Mesendoderm (in vitro differentiated cells): ENCODE data around the gene KLF6.
A peak's percentile ranks its signal among the peaks of the same experiment; 100 is the strongest.

ENCODE experiments used
- DNase-seq: peaks from one replicate; pipeline ENCODE4 v3.0.0; 2013
- H2AK5ac ChIP-seq: 2 replicates; pipeline ENCODE4 v1.6.1; 2013; ENCODE audit warnings: low read length, inconsistent platforms
- H2BK120ac ChIP-seq: 2 replicates; pipeline ENCODE4 v1.6.1; 2013; ENCODE audit warnings: low read depth, mild to moderate bottlenecking, low read length, moderate library complexity, mixed read lengths
- H2BK15ac ChIP-seq: replicated peaks from 2 replicates; pipeline ENCODE4 v1.6.1; 2013; ENCODE audit warnings: low read depth, mild to moderate bottlenecking, moderate library complexity
- H2BK5ac ChIP-seq: 2 replicates; pipeline ENCODE4 v1.6.1; 2013; ENCODE audit warnings: low read length, inconsistent platforms
- H3K18ac ChIP-seq: 2 replicates; pipeline ENCODE4 v1.6.1; 2013; ENCODE audit warnings: mild to moderate bottlenecking, low read length, mixed read lengths
- H3K23ac ChIP-seq: one replicate; pipeline ENCODE4 v1.6.1; 2013; ENCODE audit warnings: low read length
- H3K27ac ChIP-seq: 2 replicates; pipeline ENCODE4 v1.5.1; 2013; ENCODE audit warnings: low read depth, mild to moderate bottlenecking, inconsistent platforms, low read length, moderate library complexity
- H3K27me3 ChIP-seq: 2 replicates; pipeline ENCODE4 v1.6.1; 2013; ENCODE audit warnings: low read length, control low read depth, mild to moderate bottlenecking, inconsistent platforms; ENCODE audit not compliant: insufficient read depth, poor library complexity
- H3K36me3 ChIP-seq: 2 replicates; pipeline ENCODE4 v1.6.1; 2013; ENCODE audit warnings: low read length, inconsistent platforms; ENCODE audit not compliant: control insufficient read depth, insufficient read depth
- H3K4ac ChIP-seq: one replicate; pipeline ENCODE4 v1.6.1; 2013; ENCODE audit warnings: low read depth, mild to moderate bottlenecking, low read length, moderate library complexity
- H3K4me1 ChIP-seq: 2 replicates; pipeline ENCODE4 v1.6.1; 2013; ENCODE audit warnings: low read depth, low read length, inconsistent platforms; ENCODE audit not compliant: control insufficient read depth
- H3K4me2 ChIP-seq: 2 replicates; pipeline ENCODE4 v1.6.1; 2013; ENCODE audit warnings: low read length
- H3K4me3 ChIP-seq: 2 replicates; pipeline ENCODE4 v1.5.1; 2013; ENCODE audit warnings: mild to moderate bottlenecking, low read length
- H3K56ac ChIP-seq: one replicate; pipeline ENCODE4 v1.6.1; 2013; ENCODE audit warnings: low read length
- H3K79me1 ChIP-seq: 2 replicates; pipeline ENCODE4 v1.6.1; 2013; ENCODE audit warnings: low read length, inconsistent platforms
- H3K79me2 ChIP-seq: 2 replicates; pipeline ENCODE4 v1.6.1; 2013; ENCODE audit warnings: mild to moderate bottlenecking, low read length; ENCODE audit not compliant: control insufficient read depth, insufficient read depth
- H3K9ac ChIP-seq: 2 replicates; pipeline ENCODE4 v1.6.1; 2013; ENCODE audit warnings: low read length, inconsistent platforms
- H4K5ac ChIP-seq: one replicate; pipeline ENCODE4 v1.6.1; 2013; ENCODE audit warnings: low read length
- H4K8ac ChIP-seq: one replicate; pipeline ENCODE4 v1.6.1; 2013; ENCODE audit warnings: low read depth, mild to moderate bottlenecking, control low read depth, low read length, moderate library complexity
- WGBS: extraction: QIAGEN DNeasy Blood & Tissue Kit; methylation state at CpG from one replicate; pipeline ENCODE4 v1.1.7; 2013; ENCODE audit warnings: low lambda C conversion rate, missing lambda C conversion rate; ENCODE audit not compliant: insufficient coverage; ENCODE audit errors: extremely low coverage; 5-methylcytosine and 5-hydroxymethylcytosine counted together

The KLF6 gene

DNA sequence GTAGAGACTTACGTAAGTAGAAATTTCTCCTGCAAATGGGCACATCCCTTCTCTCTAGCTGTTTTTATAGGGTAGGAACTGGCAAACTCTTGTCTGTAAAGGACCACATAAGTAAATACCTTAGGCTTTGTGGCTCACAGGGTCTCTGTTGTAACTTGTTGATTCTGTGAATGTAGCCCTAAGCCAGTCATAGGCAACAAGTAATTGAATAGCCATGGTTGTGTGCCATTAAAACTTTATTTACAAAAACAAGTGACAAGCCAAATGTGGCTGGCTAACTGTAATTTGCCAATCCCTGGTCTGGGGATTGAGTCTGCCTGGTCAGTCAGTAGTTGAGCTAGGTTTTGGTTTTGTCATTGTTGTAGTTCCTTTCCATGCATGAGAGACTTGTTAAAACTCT, 5.3 kb upstream of the KLF6 start:
- WGBS, result no CpG with 5 or more reads among the region's 1 CpG
- no peak for DNase-seq
- no peak overlapping the region for H2BK120ac ChIP-seq

GRCh38 chr10:3789621-3790020, 4.6 kb upstream of the KLF6 start:
- Histone ChIP-seq H3K23ac (no peak overlapping the region), H3K9ac (no peak overlapping the region)

More for the DNA sequence above, 5.3 kb upstream of the KLF6 start:
- Histone ChIP-seq H3K4me2 (no peak overlapping the region), H2BK5ac (no peak overlapping the region), H2BK15ac (no peak overlapping the region), H3K79me2 (no peaks in the 10 kb centered on the region), H3K56ac (no peak overlapping the region), H3K23ac (no peak overlapping the region), H3K18ac (no peak overlapping the region), H3K79me1 (no peaks in the 10 kb centered on the region), H3K36me3 (no peaks in the 10 kb centered on the region), H3K9ac (no peak overlapping the region), H4K8ac (no peak overlapping the region), H2AK5ac (no peak overlapping the region), H3K4me3 (no peak overlapping the region), H3K4ac (no peak overlapping the region), H3K27ac (no peak overlapping the region), H4K5ac (no peak overlapping the region), H3K4me1 (peaks cover 6% of the 10 kb centered on the region), H3K27me3 (no peaks in the 10 kb centered on the region)

GRCh38 chr10:3787816-3788215, 2.8 kb upstream of the KLF6 start:
- H3K27ac ChIP-seq, result no peak overlapping the region
- peak; percentile 25 for DNase-seq
- no CpG with 5 or more reads among the region's 9 CpGs for WGBS

More at GRCh38 chr10:3789621-3790020, 4.6 kb upstream of the KLF6 start:
- H2BK5ac ChIP-seq, result no peak overlapping the region
- H4K5ac ChIP-seq, result no peak overlapping the region
- no peaks in the 10 kb centered on the region for H3K79me1 ChIP-seq
- H2AK5ac ChIP-seq, result no peak overlapping the region
- no peaks in the 10 kb centered on the region for H3K27me3 ChIP-seq
- H3K4me3 ChIP-seq, result no peak overlapping the region
- H3K18ac ChIP-seq, result no peak overlapping the region
- H3K27ac ChIP-seq, result no peak overlapping the region
- no peak overlapping the region for H3K56ac ChIP-seq
- H4K8ac ChIP-seq, result no peak overlapping the region
- H3K4ac ChIP-seq, result no peak overlapping the region
- peaks cover 6% of the 10 kb centered on the region for H3K4me1 ChIP-seq
- no peak overlapping the region for H3K4me2 ChIP-seq
- no peaks in the 10 kb centered on the region for H3K36me3 ChIP-seq
- WGBS, result no CpG with 5 or more reads among the region's 2 CpGs
- H2BK15ac ChIP-seq, result no peak overlapping the region
- peaks cover 3% of the 10 kb centered on the region for H3K79me2 ChIP-seq
- DNase-seq, result no peak
- H2BK120ac ChIP-seq, result no peak overlapping the region

DNA sequence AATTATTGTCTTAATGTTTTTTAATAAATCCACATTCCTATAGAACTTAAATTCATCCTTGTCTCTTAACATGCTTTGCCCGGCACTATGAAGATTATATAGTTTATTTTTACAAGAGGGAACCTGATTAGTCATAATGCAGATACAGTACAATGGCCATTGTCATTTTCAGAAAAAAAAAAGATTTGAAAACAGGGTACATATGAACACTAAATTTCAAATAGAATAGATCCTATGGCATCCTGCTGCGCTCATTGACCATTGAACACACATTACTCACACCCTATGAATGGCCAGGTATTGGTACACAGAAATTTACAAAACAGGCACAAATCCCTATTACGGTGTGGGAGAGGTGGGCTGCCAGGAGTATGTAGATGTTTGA, 2.0 kb upstream of the KLF6 start:
- no peak overlapping the region for H3K4me2 ChIP-seq
- DNase-seq, result no peak
- no peak overlapping the region for H4K5ac ChIP-seq

More at GRCh38 chr10:3787816-3788215, 2.8 kb upstream of the KLF6 start:
- Histone ChIP-seq H3K4ac (no peak overlapping the region), H3K79me1 (no peaks in the 10 kb centered on the region), H4K8ac (no peak overlapping the region), H3K9ac (no peak overlapping the region), H3K79me2 (peaks cover 21% of the 10 kb centered on the region), H4K5ac (no peak overlapping the region), H2BK120ac (no peak overlapping the region), H2AK5ac (no peak overlapping the region), H3K56ac (peak overlapping the region; percentile 53), H3K18ac (no peak overlapping the region), H3K4me1 (peaks cover 6% of the 10 kb centered on the region), H2BK15ac (peak overlapping the region; percentile 9), H3K4me3 (no peak overlapping the region), H2BK5ac (no peak overlapping the region), H3K4me2 (no peak overlapping the region), H3K27me3 (no peaks in the 10 kb centered on the region), H3K36me3 (no peaks in the 10 kb centered on the region), H3K23ac (no peak overlapping the region)

DNA sequence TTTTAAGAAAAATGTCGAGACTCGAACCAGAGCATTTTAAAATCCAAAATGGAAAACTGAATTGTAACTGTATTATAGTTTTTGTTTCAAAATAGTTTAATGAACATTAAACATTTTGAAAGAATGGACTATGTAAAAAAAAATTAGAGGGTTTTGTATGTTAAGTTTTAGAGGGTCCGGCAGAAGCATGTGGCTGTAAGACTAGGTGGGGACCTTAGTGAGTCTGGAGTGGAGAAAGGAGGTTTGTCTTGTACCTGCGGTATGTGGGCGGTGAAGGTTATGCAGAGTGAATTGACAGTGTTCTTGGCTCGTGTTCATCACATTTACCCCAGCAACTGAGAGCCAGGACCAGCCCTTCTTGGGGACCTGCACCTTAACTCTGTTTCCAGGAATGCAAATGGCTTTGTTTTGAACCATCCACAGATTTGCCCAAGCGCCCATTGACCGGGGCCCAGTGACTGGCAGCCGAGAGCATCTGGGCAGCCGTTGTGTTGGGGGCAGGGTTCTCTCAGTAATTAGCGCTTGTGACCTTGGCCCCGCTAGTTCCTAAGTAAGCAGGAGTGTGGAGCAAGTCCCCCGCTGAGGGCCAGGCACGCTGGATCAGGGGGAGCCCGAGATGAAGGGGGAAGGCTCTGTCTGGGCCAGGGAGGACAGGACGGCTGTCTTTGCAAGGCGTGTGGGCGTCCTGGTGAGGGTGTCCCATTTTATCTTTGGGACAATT, 1.4 kb upstream of the KLF6 start:
- Histone ChIP-seq H3K4me2 (peak overlapping the region; percentile 40), H2BK120ac (no peak overlapping the region), H2BK15ac (no peak overlapping the region), H3K9ac (peak overlapping the region; percentile 97), H3K4me3 (no peak overlapping the region), H2AK5ac (no peak overlapping the region), H3K4me1 (peaks cover 11% of the 10 kb centered on the region), H3K36me3 (peaks cover 8% of the 10 kb centered on the region), H3K18ac (no peak overlapping the region), H3K79me2 (peaks cover 35% of the 10 kb centered on the region), H3K79me1 (peaks cover 3% of the 10 kb centered on the region), H3K23ac (no peak overlapping the region), H3K27ac (peak overlapping the region; percentile 32), H4K5ac (no peak overlapping the region), H4K8ac (no peak overlapping the region), H3K27me3 (no peaks in the 10 kb centered on the region), H2BK5ac (peak overlapping the region; percentile 47), H3K56ac (peak overlapping the region; percentile 76), H3K4ac (no peak overlapping the region)
- WGBS, result 100% methylated on average over 1 of the region's 18 CpGs
- peak; percentile 95 for DNase-seq

More for the DNA sequence above, 2.0 kb upstream of the KLF6 start:
- Histone ChIP-seq H3K9ac (no peak overlapping the region), H3K27ac (no peak overlapping the region), H3K27me3 (no peaks in the 10 kb centered on the region), H3K23ac (no peak overlapping the region), H2BK5ac (no peak overlapping the region), H3K56ac (no peak overlapping the region), H2BK15ac (no peak overlapping the region), H3K18ac (peak overlapping the region; percentile 75), H2BK120ac (no peak overlapping the region), H3K4ac (no peak overlapping the region), H3K4me1 (peaks cover 9% of the 10 kb centered on the region), H3K79me2 (peaks cover 29% of the 10 kb centered on the region), H3K79me1 (peaks cover 2% of the 10 kb centered on the region), H3K4me3 (no peak overlapping the region), H4K8ac (no peak overlapping the region), H2AK5ac (no peak overlapping the region), H3K36me3 (peaks cover 2% of the 10 kb centered on the region)
- no CpG with 5 or more reads among the region's 3 CpGs for WGBS
